OCI-LY1 (cell line): ENCODE results near the gene PTPRN2.

ENCODE experiments used
- H2AFZ ChIP-seq: fragments of 200-600 bp; sonication (generic), shearing (Covaris generic); 2 replicates; pipeline ENCODE4 v1.6.0; 2014; ENCODE audit warnings: antibody characterized with exemption, mild to moderate bottlenecking, low read length
- H3F3A ChIP-seq: fragments of 200-600 bp; sonication (generic), shearing (Covaris generic); 2 replicates; pipeline ENCODE4 v1.6.0; 2014; ENCODE audit warnings: mild to moderate bottlenecking, antibody characterized with exemption, low read length, moderate library complexity; ENCODE audit not compliant: insufficient read depth
- H3K27ac ChIP-seq: fragments of 200-600 bp; sonication (generic); 2 replicates; pipeline ENCODE4 v1.5.1; 2014; ENCODE audit warnings: low read length, mixed run types, mild to moderate bottlenecking, low read depth; ENCODE audit not compliant: poor library complexity, severe bottlenecking
- H3K27me3 ChIP-seq: fragments of 200-600 bp; sonication (generic); 2 replicates; pipeline ENCODE4 v1.6.0; 2014; ENCODE audit warnings: antibody characterized with exemption, mild to moderate bottlenecking, low read length, moderate library complexity; ENCODE audit not compliant: insufficient read depth
- H3K36me3 ChIP-seq: fragments of 200-600 bp; sonication (generic); 2 replicates; pipeline ENCODE4 v1.6.1; 2014; ENCODE audit warnings: mild to moderate bottlenecking, antibody characterized with exemption, low read length, moderate library complexity, mixed read lengths; ENCODE audit not compliant: insufficient read depth
- H3K4me1 ChIP-seq: fragments of 200-600 bp; sonication (generic); 2 replicates; pipeline ENCODE4 v1.5.1; 2014; ENCODE audit warnings: mild to moderate bottlenecking, low read length, moderate library complexity; ENCODE audit not compliant: insufficient read depth, severe bottlenecking
- H3K4me2 ChIP-seq: fragments of 200-600 bp; sonication (generic), shearing (Covaris generic); 2 replicates; pipeline ENCODE4 v1.6.1; 2014; ENCODE audit warnings: low read length
- H3K4me3 ChIP-seq: fragments of 200-600 bp; sonication (generic); 2 replicates; pipeline ENCODE4 v1.5.1; 2014; ENCODE audit warnings: low read length, low read depth, mild to moderate bottlenecking, mixed read lengths; ENCODE audit not compliant: poor library complexity, severe bottlenecking
- H3K79me2 ChIP-seq: fragments of 200-600 bp; shearing (Covaris generic); 2 replicates; pipeline ENCODE4 v1.6.1; 2016; ENCODE audit warnings: mixed run types, low read length, mixed read lengths; ENCODE audit not compliant: insufficient read depth
- H3K9ac ChIP-seq: fragments of 200-600 bp; sonication (generic), shearing (Covaris generic); 2 replicates; pipeline ENCODE4 v1.6.1; 2014; ENCODE audit warnings: mild to moderate bottlenecking, low read length, mixed read lengths
- H3K9me2 ChIP-seq: fragments of 200-600 bp; sonication (generic), shearing (Covaris generic); 2 replicates; pipeline ENCODE4 v1.6.1; 2014; ENCODE audit warnings: low read depth, mild to moderate bottlenecking, low read length, mixed read lengths
- H3K9me3 ChIP-seq: fragments of 200-600 bp; shearing (Covaris generic); 2 replicates; pipeline ENCODE4 v1.6.1; 2014; ENCODE audit warnings: low read length, mixed read lengths
- H4K20me1 ChIP-seq: fragments of 200-600 bp; sonication (generic), shearing (Covaris generic); 2 replicates; pipeline ENCODE4 v1.6.0; 2016; ENCODE audit warnings: mild to moderate bottlenecking, low read length; ENCODE audit not compliant: insufficient read depth
- CTCF ChIP-seq: fragments of 200-600 bp; sonication (generic), shearing (Covaris generic); IDR thresholded peaks from 2 replicates; pipeline ENCODE4 v1.5.1; 2017; ENCODE audit warnings: mild to moderate bottlenecking, antibody characterized with exemption, low read length, moderate library complexity, mixed read lengths
- EZH2 ChIP-seq: fragments of 200-600 bp; sonication (generic), shearing (Covaris generic); IDR thresholded peaks from 2 replicates; pipeline ENCODE4 v1.8.0; 2017; ENCODE audit warnings: borderline replicate concordance, mixed run types, mild to moderate bottlenecking, antibody characterized with exemption, low read length, moderate library complexity, mixed read lengths

PTPRN2 gene

DNA sequence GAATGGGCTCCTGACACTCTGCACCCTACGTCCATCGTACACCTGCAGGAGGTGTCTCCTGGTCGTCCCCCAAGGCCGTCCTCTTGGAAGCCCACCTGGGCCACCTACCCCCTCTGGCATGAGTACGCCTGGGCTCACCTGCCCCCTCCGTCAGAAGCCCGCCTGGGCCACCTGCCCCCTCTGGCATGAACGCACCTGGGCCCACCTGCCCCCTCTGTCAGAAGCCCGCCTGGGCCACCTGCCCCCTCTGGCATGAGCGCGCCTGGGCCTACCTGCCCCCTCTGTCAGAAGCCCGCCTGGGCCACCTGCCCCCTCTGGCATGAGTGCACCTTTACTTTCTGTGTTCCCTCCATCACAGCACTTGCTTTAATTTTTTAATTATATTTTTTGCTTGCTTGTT is 401.2 kb downstream of the PTPRN2 start:
- no peaks in the 10 kb centered on the region for H3K36me3 ChIP-seq
- no peaks in the 10 kb centered on the region for H3F3A ChIP-seq
- no peaks in the 10 kb centered on the region for H3K9me3 ChIP-seq
- H3K9me2 ChIP-seq: no peaks in the 10 kb centered on the region
- no peaks in the 10 kb centered on the region for H4K20me1 ChIP-seq
- no peak overlapping the region for H3K9ac ChIP-seq
- H3K27ac ChIP-seq: no peak overlapping the region
- no peaks in the 10 kb centered on the region for H3K79me2 ChIP-seq
- no peak overlapping the region for H3K4me3 ChIP-seq
- no peak for TF ChIP-seq EZH2
- no peak for TF ChIP-seq CTCF
- H2AFZ ChIP-seq: no peak overlapping the region
- H3K4me2 ChIP-seq: no peak overlapping the region
- no peaks in the 10 kb centered on the region for H3K27me3 ChIP-seq
- no peaks in the 10 kb centered on the region for H3K4me1 ChIP-seq

GRCh38 chr7:158185653-158186052 is 402.0 kb downstream of the PTPRN2 start:
- H3K9ac ChIP-seq: no peak overlapping the region
- H3F3A ChIP-seq: no peaks in the 10 kb centered on the region
- H2AFZ ChIP-seq: no peak overlapping the region
- H3K4me3 ChIP-seq: no peak overlapping the region
- H3K27me3 ChIP-seq: no peaks in the 10 kb centered on the region
- no peaks in the 10 kb centered on the region for H4K20me1 ChIP-seq
- no peak overlapping the region for H3K27ac ChIP-seq
- no peaks in the 10 kb centered on the region for H3K9me3 ChIP-seq
- no peak overlapping the region for H3K4me2 ChIP-seq
- no peak for TF ChIP-seq CTCF
- no peak for TF ChIP-seq EZH2
- no peaks in the 10 kb centered on the region for H3K36me3 ChIP-seq
- no peaks in the 10 kb centered on the region for H3K79me2 ChIP-seq
- no peaks in the 10 kb centered on the region for H3K4me1 ChIP-seq
- H3K9me2 ChIP-seq: no peaks in the 10 kb centered on the region

GRCh38 chr7:158183431-158183830 is 404.2 kb downstream of the PTPRN2 start:
- Histone ChIP-seq H3K9me3 (no peaks in the 10 kb centered on the region), H3K4me1 (no peaks in the 10 kb centered on the region), H3K9ac (no peak overlapping the region), H3K27ac (no peak overlapping the region), H4K20me1 (no peaks in the 10 kb centered on the region), H3F3A (no peaks in the 10 kb centered on the region), H2AFZ (no peak overlapping the region), H3K27me3 (no peaks in the 10 kb centered on the region), H3K4me3 (no peak overlapping the region), H3K4me2 (no peak overlapping the region), H3K9me2 (no peaks in the 10 kb centered on the region), H3K79me2 (no peaks in the 10 kb centered on the region), H3K36me3 (no peaks in the 10 kb centered on the region)
- TF ChIP-seq EZH2 (no peak), CTCF (no peak)
